ENCODE measurements around the gene EIF2D.

EIF2D gene

GRCh38 chr1:206587904-206588303, 24.4 kb downstream of the EIF2D start:
- TF ChIP-seq FOXP2 (optimal IDR thresholded peaks at IDR 0.05; ENCODE audit: borderline replicate concordance, extremely low read depth, extremely low read length, insufficient read depth): no peak

GRCh38 chr1:206586501-206587445, 25.5 kb downstream of the EIF2D start:
- TF ChIP-seq TAF1 (IDR thresholded peaks at IDR 0.05; ENCODE audit: borderline replicate concordance, insufficient read depth, low read length) (no peak), SIN3A (IDR thresholded peaks at IDR 0.05; ENCODE audit: borderline replicate concordance, insufficient read depth, low read length) (no peak), REST (IDR thresholded peaks at IDR 0.05; ENCODE audit: insufficient read depth in 1 of 2, low read depth in 2 of 2, low read length in 2 of 2) (no peak), POLR2AphosphoS5 (IDR thresholded peaks at IDR 0.05; ENCODE audit: low read depth, low read length) (no peak), FOXP2 (optimal IDR thresholded peaks at IDR 0.05; ENCODE audit: borderline replicate concordance, extremely low read depth, extremely low read length, insufficient read depth) (no peak)

- TF ChIP-seq FOXP2 (optimal IDR thresholded peaks at IDR 0.05; ENCODE audit: borderline replicate concordance, extremely low read depth, extremely low read length, insufficient read depth) (no peak), POLR2AphosphoS5 (IDR thresholded peaks at IDR 0.05; ENCODE audit: low read depth, low read length) (no peak), REST (IDR thresholded peaks at IDR 0.05; ENCODE audit: insufficient read depth in 1 of 2, low read depth in 2 of 2, low read length in 2 of 2) (no peak), TAF1 (IDR thresholded peaks at IDR 0.05; ENCODE audit: borderline replicate concordance, insufficient read depth, low read length) (no peak), SIN3A (IDR thresholded peaks at IDR 0.05; ENCODE audit: borderline replicate concordance, insufficient read depth, low read length) (no peak)
These were observed 27.6 kb downstream of the EIF2D start for GRCh38 chr1:206584683-206585082.

GRCh38 chr1:206583707-206584648, 28.3 kb downstream of the EIF2D start:
- TF ChIP-seq REST (IDR thresholded peaks at IDR 0.05; ENCODE audit: insufficient read depth in 1 of 2, low read depth in 2 of 2, low read length in 2 of 2): no peak
- no peak for TF ChIP-seq TAF1 (IDR thresholded peaks at IDR 0.05; ENCODE audit: borderline replicate concordance, insufficient read depth, low read length)
- no peak for TF ChIP-seq SIN3A (IDR thresholded peaks at IDR 0.05; ENCODE audit: borderline replicate concordance, insufficient read depth, low read length)
- no peak for TF ChIP-seq POLR2AphosphoS5 (IDR thresholded peaks at IDR 0.05; ENCODE audit: low read depth, low read length)
- TF ChIP-seq FOXP2 (optimal IDR thresholded peaks at IDR 0.05; ENCODE audit: borderline replicate concordance, extremely low read depth, extremely low read length, insufficient read depth): no peak

- TF ChIP-seq TAF1 (IDR thresholded peaks at IDR 0.05; ENCODE audit: borderline replicate concordance, insufficient read depth, low read length) (no peak), SIN3A (IDR thresholded peaks at IDR 0.05; ENCODE audit: borderline replicate concordance, insufficient read depth, low read length) (no peak), POLR2AphosphoS5 (IDR thresholded peaks at IDR 0.05; ENCODE audit: low read depth, low read length) (no peak), FOXP2 (optimal IDR thresholded peaks at IDR 0.05; ENCODE audit: borderline replicate concordance, extremely low read depth, extremely low read length, insufficient read depth) (no peak), REST (IDR thresholded peaks at IDR 0.05; ENCODE audit: insufficient read depth in 1 of 2, low read depth in 2 of 2, low read length in 2 of 2) (no peak)
These were observed 29.1 kb downstream of the EIF2D start for GRCh38 chr1:206582971-206583706.

All from PFSK-1 (cell line).